Activated B cell treated with CpG ODN at 0.5 μM for 24 hours (primary cell): ENCODE measurements around the gene TRPV2. TPM values are rescaled to one million over a fixed set of nuclear protein-coding genes. Genes with fewer than 3 reads are reported as not detected.

ENCODE experiments used
- ATAC-seq: fragments of 200-7000 bp; cut with Tn5 transposase; one replicate; pipeline ENCODE4 v1.10.0; 2021; ENCODE audit warnings: low read depth, mild to moderate bottlenecking, moderate library complexity
- CTCF ChIA-PET: fragments of 350-600 bp; sonication (Branson Sonifier 250); formaldehyde crosslinking; loops from one replicate; lab custom pipeline; 2021; ENCODE audit warnings: antibody characterized with exemption; lab: Charles Lee
- POLR2A ChIA-PET: fragments of 350-600 bp; sonication (Branson Sonifier 250); formaldehyde crosslinking; loops from one replicate; lab custom pipeline; 2021; ENCODE audit warnings: antibody characterized with exemption; lab: Charles Lee
- DNase-seq: peaks from one replicate; pipeline ENCODE4 v3.0.0; 2022
- H3K27ac Mint-ChIP-seq: one replicate; pipeline ENCODE4 v1.8.0; 2020; ENCODE audit warnings: mixed read lengths
- H3K27me3 Mint-ChIP-seq: one replicate; pipeline ENCODE4 v1.8.0; 2021; ENCODE audit warnings: mixed read lengths
- H3K36me3 Mint-ChIP-seq: one replicate; pipeline ENCODE4 v1.8.0; 2021; ENCODE audit warnings: low read depth, mixed read lengths
- H3K4me1 Mint-ChIP-seq: one replicate; pipeline ENCODE4 v1.8.0; 2021; ENCODE audit warnings: mixed read lengths
- H3K4me3 Mint-ChIP-seq: one replicate; pipeline ENCODE4 v1.8.0; 2020; ENCODE audit warnings: mild to moderate bottlenecking, mixed read lengths
- H3K9me3 Mint-ChIP-seq: one replicate; pipeline ENCODE4 v1.8.0; 2020; ENCODE audit warnings: mixed read lengths
- intact Hi-C: fragments of 100-400 bp; cut with micrococcal nuclease; formaldehyde crosslinking; loops from one replicate; pipeline ENCODE4 v1.15.1; 2024
- total RNA-seq: library from RNA; stranded (reverse); gene quantifications from 2 replicates; pipeline ENCODE4 v1.2.3, GENCODE V29; 2022
- TF ChIP-seq, protein P1 (sequence below): fragments of 200-600 bp; IDR thresholded peaks from one replicate; pipeline ENCODE4 v1.8.0; 2022; ENCODE audit warnings: antibody characterized with exemption, mild to moderate bottlenecking

TRPV2 gene
- total RNA-seq, 1 donor from 2014 or later: 65.8 TPM

DNA sequence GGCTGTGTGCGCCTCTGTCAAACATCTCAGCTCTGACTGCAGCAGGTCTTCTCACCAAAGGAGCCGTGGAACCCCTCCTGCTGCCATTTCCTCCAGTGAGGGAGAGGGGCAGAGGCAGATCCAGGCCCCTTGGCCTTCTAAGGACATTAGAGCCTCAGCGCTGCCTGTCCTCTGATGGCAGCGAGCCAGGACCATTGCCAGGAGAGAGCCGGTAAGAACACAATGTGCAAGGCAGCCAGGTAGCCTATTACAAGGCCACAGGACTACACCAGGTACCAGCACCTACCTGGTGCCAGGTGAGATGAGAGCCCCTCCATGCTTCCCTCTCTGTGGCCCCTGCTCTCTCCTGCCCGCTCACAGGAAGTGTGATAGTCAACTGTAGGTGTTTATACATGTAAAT is 65.6 kb downstream of the TRPV2 start:
- no peak overlapping the region for H3K4me3 Mint-ChIP-seq
- ATAC-seq: no peak
- ChIA-PET POLR2A (no interaction called here), CTCF (no interaction called here)
- H3K36me3 Mint-ChIP-seq: no peaks in the 10 kb centered on the region
- no peaks in the 10 kb centered on the region for H3K27me3 Mint-ChIP-seq
- no peaks in the 10 kb centered on the region for H3K4me1 Mint-ChIP-seq
- TF ChIP-seq, protein P1, sequence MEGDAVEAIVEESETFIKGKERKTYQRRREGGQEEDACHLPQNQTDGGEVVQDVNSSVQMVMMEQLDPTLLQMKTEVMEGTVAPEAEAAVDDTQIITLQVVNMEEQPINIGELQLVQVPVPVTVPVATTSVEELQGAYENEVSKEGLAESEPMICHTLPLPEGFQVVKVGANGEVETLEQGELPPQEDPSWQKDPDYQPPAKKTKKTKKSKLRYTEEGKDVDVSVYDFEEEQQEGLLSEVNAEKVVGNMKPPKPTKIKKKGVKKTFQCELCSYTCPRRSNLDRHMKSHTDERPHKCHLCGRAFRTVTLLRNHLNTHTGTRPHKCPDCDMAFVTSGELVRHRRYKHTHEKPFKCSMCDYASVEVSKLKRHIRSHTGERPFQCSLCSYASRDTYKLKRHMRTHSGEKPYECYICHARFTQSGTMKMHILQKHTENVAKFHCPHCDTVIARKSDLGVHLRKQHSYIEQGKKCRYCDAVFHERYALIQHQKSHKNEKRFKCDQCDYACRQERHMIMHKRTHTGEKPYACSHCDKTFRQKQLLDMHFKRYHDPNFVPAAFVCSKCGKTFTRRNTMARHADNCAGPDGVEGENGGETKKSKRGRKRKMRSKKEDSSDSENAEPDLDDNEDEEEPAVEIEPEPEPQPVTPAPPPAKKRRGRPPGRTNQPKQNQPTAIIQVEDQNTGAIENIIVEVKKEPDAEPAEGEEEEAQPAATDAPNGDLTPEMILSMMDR: no peak
- no peaks in the 10 kb centered on the region for H3K9me3 Mint-ChIP-seq
- H3K27ac Mint-ChIP-seq: no peak overlapping the region
- intact Hi-C loops: no loop called here
- no peak for DNase-seq

GRCh38 chr17:16482253-16482652 is 66.9 kb downstream of the TRPV2 start:
- H3K9me3 Mint-ChIP-seq: no peaks in the 10 kb centered on the region
- TF ChIP-seq, protein P1: no peak
- no peak overlapping the region for H3K27ac Mint-ChIP-seq
- CTCF ChIA-PET: no interaction called here
- H3K4me1 Mint-ChIP-seq: no peaks in the 10 kb centered on the region
- ATAC-seq (no peak), DNase-seq (no peak)
- no peak overlapping the region for H3K4me3 Mint-ChIP-seq
- intact Hi-C loops: no loop called here
- no peaks in the 10 kb centered on the region for H3K27me3 Mint-ChIP-seq
- no peaks in the 10 kb centered on the region for H3K36me3 Mint-ChIP-seq
- POLR2A ChIA-PET: no interaction called here

DNA sequence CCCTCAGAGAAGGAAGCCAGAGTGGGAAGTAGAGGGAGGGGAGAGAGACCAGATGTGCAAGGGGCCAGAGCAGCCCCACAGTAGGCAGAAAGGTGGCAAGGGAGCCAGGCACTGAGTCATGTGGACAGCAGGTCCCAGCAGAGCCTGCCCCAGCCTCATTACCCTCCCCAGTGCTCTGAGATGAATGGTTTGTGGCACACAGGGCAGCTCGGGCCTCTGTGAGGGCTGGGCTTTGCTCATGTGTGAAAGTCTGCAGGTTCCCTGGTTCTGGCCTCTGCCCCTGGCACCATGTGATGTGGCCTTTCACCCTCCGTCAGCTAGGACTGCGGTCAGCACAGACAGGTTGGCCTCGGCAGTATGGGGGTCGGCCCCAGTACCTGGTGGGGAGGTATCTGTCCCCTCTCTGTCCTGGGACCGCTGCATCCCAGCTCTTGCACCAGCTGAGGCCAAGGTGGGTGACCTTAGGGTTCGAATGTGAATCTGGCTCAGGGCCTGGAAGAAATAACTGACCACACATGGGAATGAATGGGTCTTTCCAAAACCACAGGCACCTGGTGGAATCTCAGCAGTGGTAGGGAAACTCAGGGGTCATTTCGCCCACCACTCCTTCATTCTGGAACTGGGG is 67.8 kb downstream of the TRPV2 start:
- no peak for DNase-seq
- ChIA-PET CTCF (no interaction called here), POLR2A (no interaction called here)
- ATAC-seq: no peak
- Mint-ChIP-seq H3K27ac (no peak overlapping the region), H3K27me3 (no peaks in the 10 kb centered on the region), H3K4me1 (no peaks in the 10 kb centered on the region), H3K4me3 (no peak overlapping the region), H3K9me3 (no peaks in the 10 kb centered on the region), H3K36me3 (no peaks in the 10 kb centered on the region)
- intact Hi-C loops: no loop called here
- TF ChIP-seq, protein P1: no peak

DNA sequence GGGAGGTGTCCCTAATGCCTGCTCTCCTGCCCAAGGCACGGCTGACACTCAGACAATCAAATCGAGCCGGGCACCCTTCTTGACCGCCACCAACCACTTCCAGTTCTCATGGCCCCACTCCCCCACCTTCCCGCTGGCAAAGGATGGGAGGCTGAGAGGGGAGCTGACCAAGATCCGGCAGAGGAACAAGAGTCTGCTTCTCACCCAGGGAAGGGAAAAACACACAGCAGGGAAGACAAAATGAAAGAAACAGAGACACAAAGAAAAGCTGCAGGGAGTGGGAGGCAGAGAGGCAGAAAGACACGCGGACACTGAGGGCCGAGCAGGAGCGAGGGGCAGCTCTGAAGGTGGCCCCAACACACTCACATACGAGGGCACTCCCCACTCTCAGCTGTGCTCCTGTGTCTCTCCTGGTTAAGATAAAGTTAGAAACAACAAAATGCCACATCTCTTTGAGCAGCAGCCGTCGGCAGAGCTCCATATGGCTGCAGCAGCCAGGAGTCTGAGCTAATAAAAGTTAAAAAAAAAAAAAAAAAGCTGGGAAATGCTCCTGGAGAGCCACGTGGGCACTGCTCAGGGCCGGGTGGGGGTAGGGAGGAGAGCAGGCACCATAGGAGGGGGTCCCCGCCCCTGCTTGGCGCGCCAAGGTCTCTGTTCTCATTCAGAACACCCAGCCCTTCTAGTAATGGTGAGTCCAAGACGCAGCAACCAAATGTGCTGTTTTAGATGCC is 69.2 kb downstream of the TRPV2 start:
- TF ChIP-seq, protein P1: no peak

More for the DNA sequence above, 69.2 kb downstream of the TRPV2 start:
- Mint-ChIP-seq H3K27me3 (no peaks in the 10 kb centered on the region), H3K4me1 (no peaks in the 10 kb centered on the region), H3K9me3 (no peaks in the 10 kb centered on the region), H3K4me3 (no peak overlapping the region), H3K27ac (no peak overlapping the region), H3K36me3 (no peaks in the 10 kb centered on the region)
- CTCF ChIA-PET: no interaction called here
- intact Hi-C loops: no loop called here
- DNase-seq: no peak
- no peak for ATAC-seq
- POLR2A ChIA-PET: interaction anchor here (0.6 kb wide), 2 partner anchors 125 to 796 kb away, joined by 3 read pairs; no protein-coding TSS in a partner anchor

Other genes with a start within 250 kb of the TRPV2 start
- gene NCOR1, start 200.0 kb upstream of the TRPV2 start, total RNA-seq: 163 and 188 TPM in 2 replicates
- gene PIGL, start 198.4 kb upstream of the TRPV2 start, total RNA-seq: 50.8 and 56.6 TPM in 2 replicates
- 24.0 and 25.7 TPM in 2 replicates for gene CENPV, start 62.1 kb upstream of the TRPV2 start, total RNA-seq
- 1,031 and 1,128 TPM in 2 replicates for gene UBB, start 34.5 kb upstream of the TRPV2 start, total RNA-seq
- gene LRRC75A, start 76.6 kb downstream of the TRPV2 start, total RNA-seq: 0.54 and 0.98 TPM in 2 replicates
- 14.3 and 15.4 TPM in 2 replicates for gene ZNF287, start 153.6 kb downstream of the TRPV2 start, total RNA-seq
- gene ZNF624, start 238.3 kb downstream of the TRPV2 start, total RNA-seq: 6.3 and 6.9 TPM in 2 replicates